HG02610 (cell line): ENCODE results near the gene GRK1.

ENCODE experiments used
- ATAC-seq: cut with Tn5 transposase; IDR thresholded peaks from one replicate; pipeline ENCODE4 v1.9.1; 2021; ENCODE audit warnings: mild to moderate bottlenecking, moderate library complexity; ENCODE audit not compliant: unreplicated experiment

GRK1 gene

DNA sequence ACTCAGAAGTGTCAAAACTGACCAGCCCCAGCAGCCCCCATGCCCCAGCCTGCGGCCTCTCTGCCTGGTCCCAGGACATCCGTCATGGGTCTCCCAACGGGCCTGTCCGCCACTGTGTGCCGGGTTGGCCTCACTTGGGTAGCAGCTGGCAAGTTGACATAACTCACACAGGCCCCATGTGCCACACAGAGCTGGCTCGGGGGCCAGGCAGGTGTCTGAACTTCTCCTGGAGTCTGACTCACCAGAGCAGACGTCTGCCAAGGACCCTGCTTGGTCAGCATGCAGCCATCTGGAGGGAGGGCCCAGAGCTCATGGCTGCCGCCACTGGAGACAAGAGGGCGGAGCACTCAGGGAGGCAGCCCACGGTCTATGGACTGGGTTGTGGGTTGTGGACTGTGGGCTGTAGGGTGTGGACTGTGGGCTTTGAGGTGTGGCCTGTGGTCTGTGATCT lies 60.0 kb downstream of the GRK1 start:
- no peak for ATAC-seq

DNA sequence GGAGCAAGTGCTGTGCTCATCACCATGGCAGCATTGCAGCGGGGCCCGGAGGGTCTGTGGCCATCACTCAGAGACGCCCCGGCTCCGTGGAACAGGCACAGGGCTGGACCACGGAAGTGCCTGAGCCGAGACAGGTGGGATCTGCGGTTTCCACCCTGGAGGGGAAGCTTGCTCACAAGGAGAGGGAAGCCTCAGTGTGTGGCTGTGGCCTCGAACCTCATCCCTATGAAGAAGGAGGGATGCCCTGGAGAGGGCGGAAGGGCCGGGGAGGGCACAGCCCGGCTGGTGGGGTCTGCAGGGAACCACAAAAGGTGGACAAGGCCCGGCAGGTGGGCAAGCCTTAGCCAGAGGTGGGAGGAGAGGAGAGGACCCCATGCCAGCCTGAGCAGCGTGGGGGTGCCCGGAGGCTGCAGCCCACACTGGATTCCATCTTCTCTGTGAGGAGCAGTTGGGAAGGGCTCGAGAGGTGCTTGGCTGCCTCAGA lies 61.6 kb downstream of the GRK1 start:
- ATAC-seq, result no peak

GRCh38 chr13:113729187-113730019 lies 62.4 kb downstream of the GRK1 start:
- no peak for ATAC-seq

DNA sequence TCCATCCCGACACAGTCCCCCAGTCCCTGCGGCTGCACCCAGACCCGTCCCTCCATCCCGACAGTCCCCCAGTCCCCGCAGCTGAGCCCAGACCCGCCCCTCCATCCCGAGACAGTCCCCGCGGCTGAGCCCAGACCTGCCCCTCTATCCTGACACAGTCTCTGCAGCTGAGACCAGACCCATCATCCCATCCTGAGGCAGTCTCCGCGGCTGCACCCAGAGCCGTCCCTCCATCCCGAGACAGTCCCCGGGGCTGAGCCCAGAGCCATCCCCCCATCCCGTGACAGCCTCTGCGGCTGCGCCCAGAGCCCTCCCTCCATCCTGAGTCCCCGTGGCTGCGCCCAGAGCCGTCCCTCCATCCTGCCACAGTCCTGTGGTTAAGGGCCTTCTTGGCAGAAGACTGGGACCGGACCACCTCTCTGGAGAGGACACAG lies 63.3 kb downstream of the GRK1 start:
- ATAC-seq, result no peak

- ATAC-seq, result no peak
These were observed 63.8 kb downstream of the GRK1 start for GRCh38 chr13:113730831-113731191.

GRCh38 chr13:113731192-113732175 lies 64.5 kb downstream of the GRK1 start:
- no peak for ATAC-seq

- no peak for ATAC-seq
These were observed 65.3 kb downstream of the GRK1 start for GRCh38 chr13:113732176-113732960.

GRCh38 chr13:113732961-113733950 lies 66.2 kb downstream of the GRK1 start:
- no peak for ATAC-seq

- no peak for ATAC-seq
These were observed 67.2 kb downstream of the GRK1 start for GRCh38 chr13:113734099-113734825.

GRCh38 chr13:113734826-113735125 lies 67.8 kb downstream of the GRK1 start:
- no peak for ATAC-seq

- ATAC-seq, result no peak
These were observed 68.2 kb downstream of the GRK1 start for GRCh38 chr13:113735194-113735593.

DNA sequence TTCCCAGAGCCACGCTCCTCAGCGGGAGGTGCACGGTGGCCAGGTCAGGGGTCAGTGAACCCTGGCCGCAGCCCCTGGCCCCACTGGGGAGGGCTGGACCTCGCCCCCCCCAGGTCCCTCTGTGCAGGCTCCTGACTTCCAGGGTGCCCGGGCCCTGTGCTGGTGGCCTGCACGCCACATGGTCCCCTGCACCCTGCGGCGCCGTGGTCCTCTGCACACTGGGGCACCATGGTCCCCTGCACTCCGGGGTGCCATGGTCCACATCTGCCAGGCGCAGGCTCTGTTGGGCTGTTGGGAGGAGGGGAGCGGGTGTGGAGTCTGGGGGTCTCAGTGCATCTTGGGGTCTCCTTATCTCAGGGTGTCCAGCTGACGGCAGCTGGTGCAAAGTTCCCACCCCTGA lies 68.7 kb downstream of the GRK1 start:
- ATAC-seq, result no peak

- no peak for ATAC-seq
These were observed 69.3 kb downstream of the GRK1 start for GRCh38 chr13:113736258-113736731.

DNA sequence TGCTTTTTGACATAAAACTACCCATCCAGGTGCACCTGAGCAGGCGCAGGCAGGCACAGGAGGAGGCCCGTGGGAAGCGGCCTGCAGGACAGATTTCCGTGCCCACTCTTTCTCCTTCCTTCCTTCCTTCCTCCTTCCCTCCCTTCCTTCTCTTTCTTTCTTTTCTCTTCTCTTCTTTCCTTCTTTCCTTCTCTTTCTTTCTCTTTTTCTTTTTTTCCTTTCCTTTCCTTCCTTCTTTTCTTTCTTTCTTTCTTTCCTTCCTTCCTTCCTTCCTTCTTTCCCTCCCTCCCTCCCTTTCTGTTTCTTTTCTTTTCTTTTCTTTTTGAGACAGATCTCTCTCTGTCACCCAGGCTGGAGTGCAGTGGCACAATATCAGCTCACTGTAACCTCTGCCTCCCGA lies 70.8 kb downstream of the GRK1 start:
- no peak for ATAC-seq

DNA sequence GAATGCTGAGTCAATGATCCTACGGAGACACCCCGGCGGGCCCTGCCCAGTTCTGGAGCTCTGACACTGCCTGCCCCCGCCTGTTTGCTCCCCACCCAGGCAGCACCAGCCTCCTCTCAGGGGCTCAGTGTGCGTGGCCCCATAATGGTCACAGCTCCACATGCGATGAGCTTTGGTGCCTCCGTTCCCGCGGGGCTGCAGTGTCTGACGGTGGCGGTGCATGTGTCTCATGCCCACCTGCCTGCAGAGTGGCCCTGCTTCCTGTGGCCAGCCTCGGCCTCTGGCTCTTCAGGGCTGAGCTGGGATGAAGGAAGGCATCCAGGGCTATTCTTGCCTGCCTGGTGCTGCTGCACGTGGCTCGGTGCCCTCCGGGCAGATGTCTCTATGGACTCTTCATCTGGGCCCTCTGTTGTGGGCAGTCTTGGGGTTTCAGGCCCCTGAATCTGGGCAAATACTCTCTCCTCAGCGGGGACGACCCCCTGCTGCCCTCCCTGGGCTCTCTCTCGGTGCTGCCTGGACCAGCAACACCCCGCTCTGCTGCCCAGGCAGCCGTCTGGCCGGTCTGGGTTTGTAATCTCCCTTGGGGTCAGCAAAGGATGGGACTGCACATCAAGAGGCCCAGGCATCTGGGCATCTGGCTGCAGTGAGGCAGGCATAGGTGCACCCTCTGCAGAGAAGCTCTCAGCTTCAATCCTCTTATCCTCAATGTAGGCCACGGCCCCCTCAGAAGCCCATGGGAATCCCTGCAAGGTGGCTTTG lies 72.7 kb downstream of the GRK1 start:
- ATAC-seq, result no peak

GRCh38 chr13:113740286-113740556 lies 73.2 kb downstream of the GRK1 start:
- ATAC-seq, result no peak

GRCh38 chr13:113740661-113741060 lies 73.6 kb downstream of the GRK1 start:
- no peak for ATAC-seq

DNA sequence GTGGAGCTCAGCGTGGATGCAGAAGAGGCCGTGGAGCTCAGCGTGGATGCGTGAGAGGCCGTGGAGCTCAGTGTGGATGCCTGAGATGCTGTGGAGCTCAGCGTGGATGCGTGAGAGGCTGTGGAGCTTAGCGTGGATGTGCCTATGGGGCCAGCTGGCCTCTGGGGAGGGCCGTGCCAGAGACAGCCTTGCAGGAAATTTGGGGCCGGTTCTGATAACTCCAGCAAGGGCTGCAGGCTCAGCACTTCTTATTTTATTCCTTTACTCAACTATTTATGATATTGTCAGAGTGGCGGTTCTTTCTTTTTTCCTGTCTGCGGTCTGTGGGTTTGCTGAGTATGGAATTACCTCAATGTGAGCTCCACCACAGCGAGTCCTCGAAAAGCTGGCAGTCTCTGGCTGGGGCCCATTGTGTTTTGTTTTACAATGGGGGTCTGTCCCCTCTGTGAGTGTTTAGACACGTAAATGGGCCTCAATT lies 74.2 kb downstream of the GRK1 start:
- no peak for ATAC-seq
